TTC549 (cell line): ENCODE measurements around the gene TIMM9.
"Not testable (repeated sequence)": the region's sequence is repeated elsewhere in the genome, so short reads cannot be mapped to it uniquely, and the experiment has no call there.

Source experiments
- FAIRE-seq: peaks from 2 replicates; lab custom pipeline; 2012; peaks lifted over from hg19 to GRCh38; lab: Jason Lieb, UNC

TIMM9 gene

GRCh38 chr14:58397156-58397555, 30.2 kb downstream of the TIMM9 start:
- no peak for FAIRE-seq

- FAIRE-seq: no peak
These were observed 31.2 kb downstream of the TIMM9 start, which contains the start of gene TOMM20L for GRCh38 chr14:58395812-58396788. Gene TOMM20L, plus strand, starts transcription at chr14:58395930. Its CDS starts 28 bp downstream, at chr14:58395958.

- no peak for FAIRE-seq
These were observed 31.8 kb downstream of the TIMM9 start for GRCh38 chr14:58395562-58395811.

- no peak for FAIRE-seq
These were observed 36.5 kb downstream of the TIMM9 start for GRCh38 chr14:58390830-58391229.

GRCh38 chr14:58376791-58377190, 50.5 kb downstream of the TIMM9 start:
- FAIRE-seq: no peak

- no peak for FAIRE-seq
These were observed 58.4 kb downstream of the TIMM9 start for GRCh38 chr14:58368956-58369355.

GRCh38 chr14:58367296-58367695, 60.0 kb downstream of the TIMM9 start:
- FAIRE-seq: no peak

- no peak for FAIRE-seq
These were observed 63.0 kb downstream of the TIMM9 start for GRCh38 chr14:58364316-58364715.

GRCh38 chr14:58362798-58363412, 64.4 kb downstream of the TIMM9 start:
- FAIRE-seq: peak; percentile 67

GRCh38 chr14:58362272-58362671, 65.1 kb downstream of the TIMM9 start:
- not testable (repeated sequence) for FAIRE-seq
